ENCODE results near the gene HNRNPM. TPM values are rescaled to one million over a fixed set of nuclear protein-coding genes. Genes with fewer than 3 reads are reported as not detected.
"Not testable (repeated sequence)": the region's sequence is repeated elsewhere in the genome, so short reads cannot be mapped to it uniquely, and the experiment has no call there.

HNRNPM gene
- polyA plus RNA-seq, 3 donors, result 433 to 501 (median 481) TPM

DNA sequence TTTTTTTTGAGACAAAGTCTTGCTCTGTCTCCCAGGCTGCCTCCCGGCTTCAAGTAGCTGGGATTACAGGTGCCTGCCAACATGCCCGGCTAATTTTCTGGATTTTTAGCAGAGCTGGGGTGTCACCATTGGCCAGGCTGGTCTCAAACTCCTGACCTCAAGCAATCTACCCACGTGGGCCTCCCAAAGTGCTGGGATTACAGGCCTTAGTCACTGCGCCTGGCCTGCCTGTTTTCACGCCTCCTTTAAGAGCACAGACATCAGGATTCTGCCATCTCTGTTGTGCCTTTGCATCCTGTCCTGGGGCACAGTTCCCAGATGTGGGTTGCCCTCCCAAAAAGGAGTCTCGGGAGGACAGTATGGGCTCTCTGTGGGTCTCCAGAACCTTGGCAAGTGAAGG, 60.1 kb downstream of the HNRNPM start:
- no peak for DNase-seq (ENCODE audit: low read depth in 3 of 3, low spot score in 2 of 3)

GRCh38 chr19:8505680-8506401, 61.1 kb downstream of the HNRNPM start:
- DNase-seq (ENCODE audit: low read depth in 3 of 3, low spot score in 2 of 3), result peak in 2 of 3 donors; percentile 56 to 76

DNA sequence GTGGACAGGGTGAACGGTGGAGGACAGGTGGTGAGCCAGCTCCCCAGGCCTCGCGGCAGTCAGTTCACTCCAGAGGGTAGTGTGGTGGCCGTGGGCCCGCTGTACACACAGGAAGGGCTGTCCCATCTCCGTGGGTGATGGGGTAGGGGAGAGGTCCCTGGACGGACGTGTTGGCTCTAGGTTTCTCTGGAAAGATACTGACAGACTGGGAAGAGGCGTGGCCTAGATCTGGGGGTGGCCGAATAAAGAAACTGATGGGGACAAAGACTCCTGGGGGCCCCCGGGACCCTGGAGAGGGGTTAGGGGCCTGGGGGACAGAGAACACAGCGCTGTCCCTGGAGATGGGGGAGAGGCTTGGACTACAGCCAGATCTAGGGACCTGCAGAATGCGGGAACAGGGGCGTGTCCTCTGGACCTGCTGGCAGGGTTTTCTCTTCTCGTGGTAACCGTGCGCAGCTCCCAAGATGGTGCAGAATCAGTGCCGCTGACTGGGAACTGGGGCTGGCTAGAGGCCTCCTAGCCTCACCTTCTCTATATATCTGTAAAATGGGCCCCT, 61.7 kb downstream of the HNRNPM start:
- DNase-seq (ENCODE audit: low read depth in 3 of 3, low spot score in 2 of 3), result no peak

GRCh38 chr19:8510589-8511115, 65.9 kb downstream of the HNRNPM start:
- no peak for DNase-seq (ENCODE audit: low read depth in 3 of 3, low spot score in 2 of 3)

GRCh38 chr19:8511573-8512101, 66.9 kb downstream of the HNRNPM start:
- no peak for DNase-seq (ENCODE audit: low read depth in 3 of 3, low spot score in 2 of 3)

DNA sequence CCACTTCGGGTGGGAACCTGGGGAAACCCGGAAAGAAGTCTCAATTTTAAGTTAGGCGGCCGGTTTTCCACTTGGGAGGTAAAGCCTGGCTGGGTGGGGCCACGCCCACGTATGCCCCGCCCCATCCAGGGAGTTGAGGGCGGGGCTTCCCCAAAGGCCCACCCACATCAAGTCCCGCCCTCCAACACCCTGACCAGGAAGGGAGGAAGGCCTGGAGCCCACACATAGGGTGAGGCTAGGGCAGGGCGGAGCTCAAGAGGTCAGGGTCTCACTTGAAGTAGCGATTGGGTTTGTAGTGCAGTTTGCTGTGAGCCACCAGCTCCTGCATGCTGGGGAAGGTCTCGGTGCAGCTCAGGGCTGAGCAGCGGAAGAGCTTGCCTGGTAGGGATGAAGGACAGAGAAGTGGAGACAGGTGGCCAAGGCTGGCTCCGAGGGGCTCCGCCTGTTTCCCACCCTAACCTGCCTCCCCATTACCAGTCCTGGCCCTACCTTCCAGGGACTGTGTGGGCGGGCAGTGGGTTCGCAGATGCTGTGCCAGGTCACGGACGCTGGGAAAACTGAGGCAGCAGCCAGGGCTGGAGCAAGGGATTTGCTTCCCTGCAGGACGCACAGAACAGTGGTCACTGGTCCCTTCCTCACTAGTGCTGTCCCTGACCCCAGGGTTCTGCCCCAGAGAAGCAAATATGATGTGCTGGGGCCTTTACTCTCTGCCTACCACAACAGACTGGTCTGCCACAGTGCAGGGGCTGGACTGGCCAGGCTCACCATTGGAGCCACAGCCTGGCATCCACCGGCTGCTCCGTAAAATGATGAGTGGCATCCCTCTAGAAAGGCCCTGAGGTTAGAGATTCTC, 67.6 kb downstream of the HNRNPM start:
- no peak for DNase-seq (ENCODE audit: low read depth in 3 of 3, low spot score in 2 of 3)

- DNase-seq (ENCODE audit: low read depth in 3 of 3, low spot score in 2 of 3), result no peak
Observed at GRCh38 chr19:8513036-8513686, 68.4 kb downstream of the HNRNPM start.

DNA sequence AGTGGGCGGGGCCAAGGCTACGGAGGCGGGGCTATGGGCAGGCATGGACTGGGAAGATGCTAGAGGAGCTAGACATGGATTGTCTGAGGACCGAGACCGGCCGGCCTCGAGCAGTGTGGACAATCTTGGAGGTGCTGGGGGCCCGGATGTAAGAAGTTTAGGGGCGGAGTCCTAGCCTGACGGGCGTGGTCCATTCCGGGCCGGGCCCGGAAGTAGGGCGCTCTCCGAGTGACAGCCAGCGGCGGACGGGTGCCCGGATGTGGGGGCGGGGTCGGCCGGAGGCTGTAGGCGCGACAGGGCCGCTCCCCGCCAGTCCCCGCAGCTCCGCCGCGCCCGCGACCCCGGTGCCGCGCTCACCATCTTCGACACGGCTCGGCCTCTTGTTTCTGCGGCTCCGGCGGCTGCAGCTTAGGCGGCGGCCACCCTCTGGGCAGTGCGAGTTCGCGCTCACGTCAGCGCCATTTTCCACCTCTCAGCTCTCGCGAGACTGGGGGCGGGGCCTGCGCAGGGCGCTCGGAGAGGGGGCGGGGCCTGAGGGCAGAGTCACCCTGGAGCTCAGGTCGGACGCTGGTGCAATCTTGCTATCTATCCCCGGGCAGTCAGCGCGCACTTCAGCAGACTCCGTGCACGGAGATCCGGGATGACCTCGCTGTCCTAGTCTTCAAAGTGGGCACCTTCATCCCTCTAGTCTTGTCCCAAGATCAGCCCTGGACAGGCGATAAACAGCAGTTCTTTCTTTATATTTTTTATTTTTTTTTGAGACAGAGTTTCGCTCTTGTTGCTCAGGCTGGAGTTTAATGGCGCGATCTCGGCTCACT, 69.1 kb downstream of the HNRNPM start, which contains the start of gene ZNF414:
ZNF414 (minus strand) TSS at position 481 of the 818 bp plus-strand sequence; CDS start at position 360, 121 bp downstream.
- peak; percentile 83 to 87 (median 86) for DNase-seq (ENCODE audit: low read depth in 3 of 3, low spot score in 2 of 3)

GRCh38 chr19:8514505-8515009, 69.8 kb downstream of the HNRNPM start:
- not testable (repeated sequence) for DNase-seq (ENCODE audit: low read depth in 3 of 3, low spot score in 2 of 3)

DNA sequence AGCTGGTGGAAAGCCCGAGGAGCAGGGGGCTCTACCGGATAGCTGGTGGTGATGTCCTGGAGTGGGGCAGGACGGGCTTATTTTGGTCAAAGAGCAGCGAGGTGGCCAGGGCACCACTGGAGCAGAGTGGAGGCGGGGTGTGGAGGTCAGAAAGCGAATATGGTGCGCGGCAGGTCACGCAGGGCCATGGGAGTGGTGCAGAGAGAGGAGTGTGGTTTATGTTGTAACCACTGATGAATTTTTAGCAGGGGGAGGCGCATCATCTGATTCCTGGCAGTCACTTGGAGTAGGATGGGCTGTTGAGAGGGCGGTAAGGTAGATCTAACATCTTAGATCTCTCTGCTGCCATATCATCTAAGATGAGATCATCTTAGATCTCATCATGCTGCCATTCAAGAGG, 70.5 kb downstream of the HNRNPM start:
- no peak for DNase-seq (ENCODE audit: low read depth in 3 of 3, low spot score in 2 of 3)

- no peak for DNase-seq (ENCODE audit: low read depth in 3 of 3, low spot score in 2 of 3)
Observed at GRCh38 chr19:8517551-8518442, 73.0 kb downstream of the HNRNPM start.

- DNase-seq (ENCODE audit: low read depth in 3 of 3, low spot score in 2 of 3), result no peak
Observed at GRCh38 chr19:8518536-8518935, 73.8 kb downstream of the HNRNPM start.

- no peak for DNase-seq (ENCODE audit: low read depth in 3 of 3, low spot score in 2 of 3)
Observed at GRCh38 chr19:8519388-8519787, 74.6 kb downstream of the HNRNPM start.

GRCh38 chr19:8525401-8525684, 80.6 kb downstream of the HNRNPM start:
- DNase-seq (ENCODE audit: low read depth in 3 of 3, low spot score in 2 of 3), result no peak

DNA sequence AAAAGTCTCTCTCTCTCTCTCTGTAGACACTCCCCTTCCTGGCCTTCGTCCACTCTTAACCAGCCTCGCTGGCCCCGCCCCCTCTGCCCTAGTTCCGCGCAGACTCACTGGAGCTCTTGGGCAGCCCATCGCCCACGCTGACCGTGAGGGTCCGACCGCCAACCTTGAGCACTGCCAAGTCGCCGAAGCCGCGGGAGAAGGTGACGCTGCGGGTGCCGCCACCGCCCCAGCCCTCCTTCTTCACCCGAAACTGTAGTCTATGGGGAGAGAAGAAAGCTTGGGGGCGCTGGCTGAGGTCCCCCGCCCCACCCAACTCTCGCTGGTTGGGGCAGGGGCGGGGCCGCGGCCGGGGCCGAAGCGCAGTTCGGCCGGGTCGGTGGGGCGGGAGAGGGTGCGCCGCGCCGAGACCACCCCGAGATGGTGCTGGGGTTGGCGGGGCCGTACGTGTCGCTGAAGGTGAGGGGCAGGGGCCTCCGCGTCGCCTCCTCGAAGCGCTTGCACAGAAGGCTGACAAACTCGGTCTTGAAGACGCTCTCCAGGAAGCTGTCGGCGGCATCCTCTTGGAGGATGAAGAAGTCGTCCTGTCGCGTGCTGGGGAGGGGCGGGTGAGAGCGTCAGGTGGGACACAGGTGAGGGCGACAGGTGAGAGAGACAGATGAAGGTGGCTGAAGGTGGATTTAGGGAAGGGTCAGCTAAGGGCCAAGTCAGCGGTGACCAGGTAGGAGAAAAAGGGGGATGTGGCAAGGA, 81.7 kb downstream of the HNRNPM start:
- DNase-seq (ENCODE audit: low read depth in 3 of 3, low spot score in 2 of 3), result peak; percentile 78 to 90 (median 87)

DNA sequence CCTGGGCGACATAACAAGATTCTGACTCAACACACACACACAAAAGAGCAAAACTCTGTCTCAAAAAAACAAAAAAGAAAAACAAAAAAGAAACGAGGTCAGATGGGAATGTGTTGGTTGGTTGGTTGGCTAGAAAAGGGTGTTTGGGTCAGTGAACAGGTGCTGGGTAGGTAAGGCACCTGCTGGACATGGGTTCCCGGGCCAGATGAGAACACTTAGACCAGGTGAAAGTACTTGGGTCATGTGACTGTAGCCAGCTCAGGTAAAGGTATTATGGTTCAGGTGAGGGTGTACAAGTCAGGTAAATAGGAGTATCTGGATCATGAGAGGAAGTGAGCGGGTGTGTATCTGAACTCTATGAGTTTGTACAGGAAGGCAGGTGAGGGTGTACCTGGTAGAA, 83.7 kb downstream of the HNRNPM start:
- no peak for DNase-seq (ENCODE audit: low read depth in 3 of 3, low spot score in 2 of 3)

GRCh38 chr19:8529369-8530006, 84.7 kb downstream of the HNRNPM start:
- no peak for DNase-seq (ENCODE audit: low read depth in 3 of 3, low spot score in 2 of 3)
